Esophagus squamous epithelium (tissue), 4 donors: ENCODE results near the gene TXNDC11.

Experiments
- CTCF ChIP-seq, 6 experiments: fragments of 450-650 bp in 4 of 6; fragments of 200-600 bp in 2 of 6; sonication (generic) in 2 of 6; IDR thresholded peaks; one replicate each; pipeline ENCODE4 v1.5.1; 2016 to 2019; ENCODE audit warnings: antibody characterized with exemption in 6 of 6, mild to moderate bottlenecking in 4 of 6, moderate library complexity in 4 of 6
- POLR2A ChIP-seq, 4 donors: fragments of 450-650 bp; IDR thresholded peaks; one replicate each; pipeline ENCODE4 v1.6.1; 2017; ENCODE audit warnings: antibody characterized with exemption in 4 of 4, mild to moderate bottlenecking in 4 of 4, moderate library complexity in 3 of 4

DNA sequence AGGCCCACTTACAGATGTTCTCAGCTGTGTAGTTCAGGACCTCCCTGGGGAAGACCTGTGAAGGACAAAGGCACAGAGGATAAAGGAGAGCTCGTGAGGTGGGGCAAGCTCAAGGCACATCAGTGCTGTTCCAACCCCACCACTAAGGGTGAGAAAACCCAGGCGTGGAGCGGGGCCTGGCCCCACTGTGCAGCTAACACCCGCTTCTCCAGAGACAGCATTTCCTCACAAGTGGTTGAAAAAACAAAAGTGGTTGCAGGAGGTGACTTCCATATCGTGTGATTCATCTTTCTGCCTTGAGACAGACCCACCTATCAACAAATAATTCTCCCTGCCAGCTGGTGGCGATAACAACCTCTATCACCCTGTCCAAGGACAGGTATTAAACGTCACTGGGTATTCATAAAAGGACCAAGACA lies 44.4 kb downstream of the TXNDC11 start:
- no peak for TF ChIP-seq CTCF (IDR thresholded peaks at IDR 0.05)
- TF ChIP-seq POLR2A (IDR thresholded peaks at IDR 0.05): no peak
